Testis (tissue), 3 donors: ENCODE data around the gene SFMBT2. TPM values are rescaled to one million over a fixed set of nuclear protein-coding genes. Genes with fewer than 3 reads are reported as not detected.

ENCODE experiments used
- DNase-seq: peaks from one replicate; pipeline ENCODE4 v3.0.0-alpha.2; 2019
- H3K27ac ChIP-seq, 2 donors: fragments of 200-600 bp; sonication (generic); one replicate each; pipeline ENCODE4 v1.5.1; 2019
- H3K27me3 ChIP-seq: fragments of 200-600 bp; sonication (generic); one replicate; pipeline ENCODE4 v1.5.1; 2019
- H3K36me3 ChIP-seq: fragments of 200-600 bp; sonication (generic); one replicate; pipeline ENCODE4 v1.5.1; 2017; ENCODE audit warnings: low read depth; ENCODE audit errors: missing control alignments
- H3K4me1 ChIP-seq: fragments of 200-600 bp; sonication (generic); one replicate; pipeline ENCODE4 v1.5.1; 2019
- H3K4me3 ChIP-seq, 2 donors: fragments of 200-600 bp; sonication (generic); one replicate each; pipeline ENCODE4 v1.5.1; 2017 to 2019
- H3K9me3 ChIP-seq: fragments of 200-600 bp; sonication (generic); one replicate; pipeline ENCODE4 v1.5.1; 2017
- CTCF ChIP-seq, 3 experiments: fragments of 450-650 bp in 2 of 3; fragments of 200-600 bp in 1 of 3; sonication (generic) in 1 of 3; IDR thresholded peaks; one replicate each; pipeline ENCODE4 v1.5.1; 2016 to 2019; ENCODE audit warnings: antibody characterized with exemption in 3 of 3, mild to moderate bottlenecking in 2 of 3, moderate library complexity in 1 of 3
- POLR2A ChIP-seq: fragments of 450-650 bp; IDR thresholded peaks from one replicate; pipeline ENCODE4 v1.6.1; 2017; ENCODE audit warnings: antibody characterized with exemption, mild to moderate bottlenecking, moderate library complexity
- WGBS, 2 donors: methylation state at CpG; one replicate each; pipeline ENCODE4 v1.1.5; 2018; 5-methylcytosine and 5-hydroxymethylcytosine counted together
- intact Hi-C: fragments of 100-400 bp; cut with DNase I; formaldehyde crosslinking; loops from one replicate; pipeline ENCODE4 v1.15.1; 2023; ENCODE audit warnings: low total_unique reads
- polyA plus RNA-seq: library from polyadenylated mRNA; stranded (reverse); fragments of 350-450 nt; fragmentation: Illumina TruSeq; extraction: RNeasy Lipid Tissue Mini Kit (QIAGEN cat#74804); gene quantifications from one replicate; pipeline ENCODE4 v1.2.3, GENCODE V29; 2014; ENCODE audit warnings: low read depth, low replicate concordance; ENCODE audit not compliant: insufficient read depth
- total RNA-seq, 2 donors: library from RNA; depleted of rRNA; stranded (reverse); fragments of >200 nt; gene quantifications; one replicate each; pipeline ENCODE4 v1.2.3, GENCODE V29; 2016

SFMBT2 gene
- total and polyA plus RNA-seq, 3 donors from 2014 or later: 3.6 to 8.5 (median 7.6) TPM

- H3K4me1 ChIP-seq: no peaks in the 10 kb centered on the region
- no peak overlapping the region for H3K4me3 ChIP-seq
- no peak for DNase-seq
- no peaks in the 10 kb centered on the region for H3K9me3 ChIP-seq
- TF ChIP-seq POLR2A: no peak
- no peak for TF ChIP-seq CTCF (IDR thresholded peaks at IDR 0.05)
- H3K27me3 ChIP-seq: no peaks in the 10 kb centered on the region
- intact Hi-C loops: no loop called here
- no peaks in the 10 kb centered on the region for H3K36me3 ChIP-seq
- WGBS, 2 donors: 92 to 97% methylated on average over 3 of the region's 3 CpGs
- H3K27ac ChIP-seq: no peak overlapping the region
Measured at GRCh38 chr10:7362471-7362870, 48.4 kb downstream of the SFMBT2 start.

GRCh38 chr10:7361316-7361715, 49.5 kb downstream of the SFMBT2 start:
- H3K9me3 ChIP-seq: no peaks in the 10 kb centered on the region
- no peaks in the 10 kb centered on the region for H3K27me3 ChIP-seq
- TF ChIP-seq CTCF (IDR thresholded peaks at IDR 0.05): no peak
- no peak for TF ChIP-seq POLR2A
- no peak overlapping the region for H3K27ac ChIP-seq
- 83 to 92% methylated on average over 3 of the region's 3 CpGs for WGBS, 2 donors
- no peaks in the 10 kb centered on the region for H3K36me3 ChIP-seq
- intact Hi-C loops: no loop called here
- H3K4me3 ChIP-seq: no peak overlapping the region
- DNase-seq: no peak
- no peaks in the 10 kb centered on the region for H3K4me1 ChIP-seq

- Histone ChIP-seq H3K9me3 (no peaks in the 10 kb centered on the region), H3K27ac (no peak overlapping the region), H3K36me3 (no peaks in the 10 kb centered on the region), H3K27me3 (no peaks in the 10 kb centered on the region), H3K4me3 (no peak overlapping the region), H3K4me1 (no peaks in the 10 kb centered on the region)
- 93% methylated on average over 7 of the region's 7 CpGs for WGBS, 2 donors
- TF ChIP-seq POLR2A (no peak), CTCF (IDR thresholded peaks at IDR 0.05) (no peak)
- intact Hi-C loops: no loop called here
- no peak for DNase-seq
Measured at GRCh38 chr10:7359954-7360353, 50.9 kb downstream of the SFMBT2 start.

- 79 to 86% methylated on average over 7 of the region's 7 CpGs for WGBS, 2 donors
- no peak overlapping the region for H3K27ac ChIP-seq
Measured at GRCh38 chr10:7359356-7359755, 51.5 kb downstream of the SFMBT2 start.

More at GRCh38 chr10:7359356-7359755, 51.5 kb downstream of the SFMBT2 start:
- TF ChIP-seq POLR2A (no peak), CTCF (IDR thresholded peaks at IDR 0.05) (no peak)
- DNase-seq: no peak
- no peaks in the 10 kb centered on the region for H3K36me3 ChIP-seq
- no peaks in the 10 kb centered on the region for H3K9me3 ChIP-seq
- no peak overlapping the region for H3K4me3 ChIP-seq
- intact Hi-C loops: no loop called here
- no peaks in the 10 kb centered on the region for H3K4me1 ChIP-seq
- H3K27me3 ChIP-seq: no peaks in the 10 kb centered on the region
